H7 (cell line): Measurements from ENCODE around the gene SEM1. TPM values are rescaled to one million over a fixed set of nuclear protein-coding genes. Genes with fewer than 3 reads are reported as not detected.
"Not testable (repeated sequence)": the region's sequence is repeated elsewhere in the genome, so short reads cannot be mapped to it uniquely, and the experiment has no call there.

Source experiments
- DNase-seq: peaks from one replicate; pipeline ENCODE4 v3.0.0; 2012
- H3K27me3 ChIP-seq: 2 replicates; pipeline ENCODE4 v1.6.0; 2011; ENCODE audit warnings: mild to moderate bottlenecking, low read length; ENCODE audit not compliant: control insufficient read depth, insufficient read depth
- H3K36me3 ChIP-seq: replicated peaks from 2 replicates; pipeline ENCODE4 v1.5.1; 2011; ENCODE audit warnings: low read length; ENCODE audit not compliant: control insufficient read depth, insufficient read depth
- H3K4me3 ChIP-seq: 2 replicates; pipeline ENCODE4 v1.5.1; 2011; ENCODE audit warnings: low read depth, mild to moderate bottlenecking, control low read depth, low read length, moderate library complexity; ENCODE audit not compliant: insufficient read depth
- total RNA-seq: library from RNA; depleted of rRNA; stranded (reverse); fragments of >200 nt; shearing (Covaris generic); gene quantifications from 2 replicates; pipeline ENCODE4 v1.2.3, GENCODE V29; 2014

SEM1 gene
- total RNA-seq, 1 experiment from 2014 or later, result 54.0 TPM

- no peak overlapping the region for H3K4me3 ChIP-seq
- no peaks in the 10 kb centered on the region for H3K36me3 ChIP-seq
- no peaks in the 10 kb centered on the region for H3K27me3 ChIP-seq
- DNase-seq, result no peak
Measured at GRCh38 chr7:96663457-96663856, 46.2 kb downstream of the SEM1 start.

GRCh38 chr7:96662151-96662550 is 47.5 kb downstream of the SEM1 start:
- H3K36me3 ChIP-seq, DNase-seq, H3K27me3 ChIP-seq: not testable (repeated sequence)

GRCh38 chr7:96658022-96658412 is 51.6 kb downstream of the SEM1 start:
- no peaks in the 10 kb centered on the region for H3K27me3 ChIP-seq
- DNase-seq, result no peak
- no peaks in the 10 kb centered on the region for H3K36me3 ChIP-seq
- H3K4me3 ChIP-seq, result no peak overlapping the region

More at GRCh38 chr7:96662151-96662550, 47.5 kb downstream of the SEM1 start:
- H3K4me3 ChIP-seq, result not testable (repeated sequence)

- no peaks in the 10 kb centered on the region for H3K36me3 ChIP-seq
- H3K27me3 ChIP-seq, result no peaks in the 10 kb centered on the region
- peak; percentile 10 for DNase-seq
- no peak overlapping the region for H3K4me3 ChIP-seq
Measured at GRCh38 chr7:96657347-96658021, 52.2 kb downstream of the SEM1 start.

GRCh38 chr7:96655956-96656355 is 53.7 kb downstream of the SEM1 start:
- no peaks in the 10 kb centered on the region for H3K36me3 ChIP-seq
- no peak overlapping the region for H3K4me3 ChIP-seq
- no peak for DNase-seq
- H3K27me3 ChIP-seq, result no peaks in the 10 kb centered on the region

- no peak for DNase-seq
- no peaks in the 10 kb centered on the region for H3K27me3 ChIP-seq
- no peak overlapping the region for H3K4me3 ChIP-seq
- H3K36me3 ChIP-seq, result no peaks in the 10 kb centered on the region
Measured at GRCh38 chr7:96654630-96655188, 54.9 kb downstream of the SEM1 start.

GRCh38 chr7:96649981-96650380 is 59.7 kb downstream of the SEM1 start:
- Histone ChIP-seq H3K4me3 (no peak overlapping the region), H3K27me3 (no peaks in the 10 kb centered on the region), H3K36me3 (no peaks in the 10 kb centered on the region)
- no peak for DNase-seq

GRCh38 chr7:96648784-96649183 is 60.9 kb downstream of the SEM1 start:
- DNase-seq, result no peak
- Histone ChIP-seq H3K36me3 (no peaks in the 10 kb centered on the region), H3K27me3 (no peaks in the 10 kb centered on the region), H3K4me3 (no peak overlapping the region)

- no peak for DNase-seq
- Histone ChIP-seq H3K36me3 (no peaks in the 10 kb centered on the region), H3K27me3 (no peaks in the 10 kb centered on the region), H3K4me3 (no peak overlapping the region)
Measured at GRCh38 chr7:96647733-96648132, 61.9 kb downstream of the SEM1 start.

- no peak overlapping the region for H3K4me3 ChIP-seq
- no peaks in the 10 kb centered on the region for H3K27me3 ChIP-seq
- H3K36me3 ChIP-seq, result no peaks in the 10 kb centered on the region
- no peak for DNase-seq
Measured at GRCh38 chr7:96645084-96645483, 64.6 kb downstream of the SEM1 start.

GRCh38 chr7:96643436-96643835 is 66.2 kb downstream of the SEM1 start:
- DNase-seq, H3K27me3 ChIP-seq, H3K36me3 ChIP-seq, H3K4me3 ChIP-seq: not testable (repeated sequence)

GRCh38 chr7:96640054-96640453 is 69.6 kb downstream of the SEM1 start:
- no peak for DNase-seq
- Histone ChIP-seq H3K36me3 (no peaks in the 10 kb centered on the region), H3K4me3 (no peak overlapping the region), H3K27me3 (no peaks in the 10 kb centered on the region)
